MM.1S (cell line): ENCODE measurements around the gene MVB12B.

Experiments
- DNase-seq: peaks from one replicate; pipeline ENCODE4 v3.0.0-alpha.2; 2015
- H2AFZ ChIP-seq: fragments of 300-600 bp; sonication (generic); 2 replicates; pipeline ENCODE4 v1.6.0; 2016; ENCODE audit warnings: antibody characterized with exemption, low read length
- H3F3A ChIP-seq: fragments of 300-600 bp; sonication (generic); 2 replicates; pipeline ENCODE4 v1.6.1; 2016; ENCODE audit warnings: mild to moderate bottlenecking, antibody characterized with exemption, low read length, moderate library complexity, mixed read lengths; ENCODE audit not compliant: insufficient read depth
- H3K27ac ChIP-seq: fragments of 300-600 bp; sonication (generic); 2 replicates; pipeline ENCODE4 v1.5.1; 2016; ENCODE audit warnings: mild to moderate bottlenecking, low read length
- H3K27me3 ChIP-seq: fragments of 300-600 bp; sonication (generic); replicated peaks from 2 replicates; pipeline ENCODE4 v1.6.0; 2016; ENCODE audit warnings: low read length; ENCODE audit not compliant: insufficient read depth
- H3K36me3 ChIP-seq: fragments of 300-600 bp; sonication (generic); replicated peaks from 2 replicates; pipeline ENCODE4 v1.6.1; 2016; ENCODE audit warnings: mild to moderate bottlenecking, low read length, mixed read lengths; ENCODE audit not compliant: insufficient read depth
- H3K4me1 ChIP-seq: fragments of 300-600 bp; sonication (generic); 2 replicates; pipeline ENCODE4 v1.6.1; 2016; ENCODE audit warnings: low read length, mixed read lengths
- H3K4me2 ChIP-seq: fragments of 300-600 bp; sonication (generic); 2 replicates; pipeline ENCODE4 v1.6.0; 2016; ENCODE audit warnings: low read depth, low read length
- H3K4me3 ChIP-seq: fragments of 300-600 bp; sonication (generic); 2 replicates; pipeline ENCODE4 v1.5.1; 2016; ENCODE audit warnings: low read length, mixed read lengths
- H3K79me2 ChIP-seq: fragments of 300-600 bp; sonication (generic); 2 replicates; pipeline ENCODE4 v1.6.1; 2016; ENCODE audit warnings: mixed run types, low read length, mixed read lengths
- H3K9ac ChIP-seq: fragments of 300-600 bp; sonication (generic); 2 replicates; pipeline ENCODE4 v1.6.1; 2016; ENCODE audit warnings: low read length, mixed read lengths
- H3K9me2 ChIP-seq: fragments of 300-600 bp; sonication (generic); replicated peaks from 2 replicates; pipeline ENCODE4 v1.6.1; 2016; ENCODE audit warnings: mild to moderate bottlenecking, low read length, mixed read lengths; ENCODE audit not compliant: insufficient read depth
- H3K9me3 ChIP-seq: fragments of 300-600 bp; sonication (generic); replicated peaks from 2 replicates; pipeline ENCODE4 v1.6.1; 2016; ENCODE audit warnings: mild to moderate bottlenecking, low read length, mixed read lengths; ENCODE audit not compliant: insufficient read depth
- H4K20me1 ChIP-seq: fragments of 300-600 bp; sonication (generic); 2 replicates; pipeline ENCODE4 v1.6.1; 2016; ENCODE audit warnings: mild to moderate bottlenecking, low read length, moderate library complexity, mixed read lengths; ENCODE audit not compliant: insufficient read depth
- CTCF ChIP-seq: fragments of 300-600 bp; sonication (generic); IDR thresholded peaks from 2 replicates; pipeline ENCODE4 v1.5.1; 2016; ENCODE audit warnings: antibody characterized with exemption, low read length, mixed read lengths
- EZH2 ChIP-seq: fragments of 300-600 bp; sonication (generic); optimal IDR thresholded peaks from 2 replicates; pipeline ENCODE3; 2017; ENCODE audit warnings: low read depth, mild to moderate bottlenecking, antibody characterized with exemption, low read length, mixed read lengths
- EZH2phosphoT487 ChIP-seq: fragments of 300-600 bp; sonication (generic); IDR thresholded peaks from 2 replicates; pipeline ENCODE4 v1.6.1; 2018; ENCODE audit warnings: antibody characterized with exemption, low read length

The MVB12B gene

GRCh38 chr9:126500600-126501382 is 174.2 kb downstream of the MVB12B start:
- Histone ChIP-seq H3K9me2 (no peaks in the 10 kb centered on the region), H3K36me3 (no peaks in the 10 kb centered on the region), H3K27ac (no peak overlapping the region), H3F3A (no peaks in the 10 kb centered on the region), H3K4me1 (no peaks in the 10 kb centered on the region), H3K79me2 (no peaks in the 10 kb centered on the region), H3K4me3 (no peak overlapping the region), H2AFZ (no peak overlapping the region), H4K20me1 (no peaks in the 10 kb centered on the region), H3K9ac (no peak overlapping the region), H3K9me3 (no peaks in the 10 kb centered on the region), H3K27me3 (peaks cover 31% of the 10 kb centered on the region), H3K4me2 (no peak overlapping the region)
- peak; percentile 49 for DNase-seq
- TF ChIP-seq EZH2phosphoT487 = no peak
- TF ChIP-seq CTCF = peak; percentile 94

GRCh38 chr9:126501383-126502331 is 175.0 kb downstream of the MVB12B start:
- no peaks in the 10 kb centered on the region for H3K4me1 ChIP-seq
- no peak for DNase-seq
- H3K9me2 ChIP-seq = no peaks in the 10 kb centered on the region
- no peaks in the 10 kb centered on the region for H3K9me3 ChIP-seq
- no peak overlapping the region for H3K27ac ChIP-seq
- H3K79me2 ChIP-seq = no peaks in the 10 kb centered on the region
- no peaks in the 10 kb centered on the region for H3K36me3 ChIP-seq
- peaks cover 40% of the 10 kb centered on the region for H3K27me3 ChIP-seq
- TF ChIP-seq EZH2 (no peak), CTCF (no peak), EZH2phosphoT487 (no peak)
- no peak overlapping the region for H3K4me3 ChIP-seq
- no peaks in the 10 kb centered on the region for H4K20me1 ChIP-seq
- no peak overlapping the region for H3K9ac ChIP-seq
- no peak overlapping the region for H2AFZ ChIP-seq
- H3K4me2 ChIP-seq = no peak overlapping the region
- no peaks in the 10 kb centered on the region for H3F3A ChIP-seq

- Histone ChIP-seq H3F3A (no peaks in the 10 kb centered on the region), H3K27ac (no peak overlapping the region), H3K36me3 (no peaks in the 10 kb centered on the region), H2AFZ (no peak overlapping the region), H3K9me3 (no peaks in the 10 kb centered on the region), H3K9me2 (no peaks in the 10 kb centered on the region), H3K4me1 (no peaks in the 10 kb centered on the region), H3K9ac (no peak overlapping the region), H4K20me1 (no peaks in the 10 kb centered on the region), H3K4me3 (no peak overlapping the region), H3K27me3 (peaks cover 50% of the 10 kb centered on the region), H3K79me2 (no peaks in the 10 kb centered on the region), H3K4me2 (no peak overlapping the region)
- no peak for DNase-seq
- no peak for TF ChIP-seq EZH2phosphoT487
- no peak for TF ChIP-seq EZH2
- no peak for TF ChIP-seq CTCF
Measured at GRCh38 chr9:126502417-126503332, 176.0 kb downstream of the MVB12B start.
